Left ventricle myocardium superior (tissue), 1 donor: ENCODE data around the gene ATP7B. TPM values are rescaled to one million over a fixed set of nuclear protein-coding genes. Genes with fewer than 3 reads are reported as not detected.

Experiments used
- ATAC-seq: fragments of 200-7000 bp; cut with Tn5 transposase; one replicate; pipeline ENCODE4 v1.9.1; 2020; ENCODE audit warnings: mild to moderate bottlenecking, moderate library complexity
- DNase-seq: peaks from one replicate; pipeline ENCODE4 v3.0.0-alpha.2; 2020
- intact Hi-C: fragments of 100-400 bp; cut with micrococcal nuclease; formaldehyde crosslinking; loops from one replicate; pipeline ENCODE4 v1.11.0; 2022
- total RNA-seq: library from RNA; stranded (reverse); fragmentation: NEBNext Ultra II Directional; extraction: Animal tissue kit (Norgen Biotek cat#: 25700); gene quantifications from one replicate; pipeline ENCODE4 v1.2.1, GENCODE V29; 2021
- donor health status: DM: no; HTN: yes; CAD: no; lungs with severe emphysema.

The ATP7B gene
- total RNA-seq, 1 donor from 2014 or later, result 4.9 TPM

DNA sequence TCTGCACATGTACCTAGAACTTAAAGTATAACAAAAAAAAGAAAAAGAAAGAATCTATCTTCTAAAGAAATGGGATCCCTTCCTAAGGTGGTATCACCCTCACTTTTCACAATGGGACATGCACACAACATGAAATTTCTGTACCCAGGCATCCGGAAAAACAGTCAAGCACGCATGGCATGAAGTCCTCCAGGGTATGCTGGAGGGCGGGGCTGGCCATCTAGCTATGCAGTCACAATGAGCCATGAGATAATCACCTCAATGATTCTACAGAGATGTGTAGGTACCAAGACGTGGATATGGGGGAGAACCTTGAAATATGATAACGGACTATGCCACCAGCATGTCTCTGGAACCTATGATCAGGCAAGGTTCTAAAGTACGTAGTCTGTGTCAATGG is 79.6 kb downstream of the ATP7B start:
- ATAC-seq, result no peak
- intact Hi-C loops, result no loop called here

DNA sequence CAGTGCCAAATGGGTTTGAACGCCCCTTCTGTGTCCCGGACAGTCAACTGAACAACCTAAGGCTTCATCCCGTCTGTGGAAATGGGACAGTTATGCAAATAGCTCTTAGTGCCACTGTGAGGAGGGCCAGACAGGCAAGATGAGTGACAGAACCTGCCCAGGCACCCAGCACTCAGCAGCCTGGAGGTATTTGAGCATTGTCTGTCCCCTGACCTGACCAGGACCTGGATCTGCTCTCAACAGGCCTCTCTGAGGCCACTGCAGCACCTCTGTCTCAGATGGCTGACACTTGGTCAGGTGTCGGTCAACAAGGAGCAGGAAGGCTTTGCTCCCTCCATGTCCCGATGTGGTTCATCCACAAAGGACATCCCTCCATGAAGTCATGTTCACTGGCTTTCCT is 81.6 kb downstream of the ATP7B start:
- no peak for DNase-seq
- intact Hi-C loops, result no loop called here
- no peak for ATAC-seq

More for the DNA sequence above, 79.6 kb downstream of the ATP7B start:
- DNase-seq, result no peak

DNA sequence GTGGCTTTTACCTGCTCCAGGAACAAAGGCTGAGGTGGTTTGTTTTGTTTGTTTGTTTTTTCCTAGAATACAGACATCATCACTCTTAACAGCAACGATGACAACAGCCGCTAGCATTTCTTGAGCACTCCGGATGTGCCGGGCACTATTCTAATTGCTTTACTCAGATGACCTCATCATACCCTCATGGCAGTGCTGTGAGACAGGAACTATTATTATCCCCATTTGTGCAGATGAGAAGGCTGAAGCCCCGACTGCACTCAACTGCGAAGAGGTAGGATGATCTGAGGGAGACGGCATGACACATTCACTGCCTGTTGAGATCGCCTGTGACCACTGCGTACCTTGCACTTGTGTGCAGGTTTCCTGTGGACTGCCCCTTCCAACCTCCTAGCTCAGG is 83.0 kb downstream of the ATP7B start:
- intact Hi-C loops, result no loop called here
- ATAC-seq (peak; percentile 94), DNase-seq (no peak)

DNA sequence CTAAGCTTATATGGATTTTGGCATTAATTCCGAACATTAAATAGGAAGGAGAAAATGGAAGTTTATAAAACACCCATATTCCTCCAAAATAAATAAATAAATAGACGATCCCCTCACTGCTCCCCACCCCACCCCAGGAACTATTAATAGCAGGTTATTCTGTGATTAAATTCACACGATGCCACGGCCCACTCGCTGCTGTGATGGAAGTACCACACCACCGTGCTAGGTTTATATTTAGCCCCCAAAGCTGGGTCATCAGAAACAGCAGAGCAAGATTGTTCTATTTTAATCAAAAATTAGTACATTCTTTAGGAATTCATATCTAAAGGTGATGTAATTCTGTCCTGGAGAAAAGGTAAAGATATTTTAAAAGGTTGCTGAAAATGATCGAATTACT is 84.1 kb downstream of the ATP7B start:
- intact Hi-C loops, result no loop called here
- peak; percentile 25 for ATAC-seq
- DNase-seq, result no peak

DNA sequence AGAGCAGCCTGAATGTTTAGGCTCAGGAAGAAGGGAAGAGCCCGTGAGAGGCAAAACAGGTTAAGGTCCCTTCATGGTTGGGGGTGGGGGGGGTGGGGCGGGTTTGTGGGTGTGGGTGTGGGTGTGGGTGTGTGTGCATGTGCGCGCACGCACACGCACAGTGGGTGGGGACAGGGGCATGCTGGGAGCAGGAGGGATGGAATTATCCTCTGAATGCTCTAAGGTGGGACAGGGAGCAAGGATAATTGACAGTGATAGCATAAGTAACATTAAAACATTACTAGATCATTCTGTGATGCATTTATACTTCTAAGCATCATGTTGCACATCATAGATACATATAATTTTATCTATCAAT is 84.7 kb downstream of the ATP7B start:
- intact Hi-C loops, result no loop called here
- no peak for ATAC-seq
- no peak for DNase-seq

DNA sequence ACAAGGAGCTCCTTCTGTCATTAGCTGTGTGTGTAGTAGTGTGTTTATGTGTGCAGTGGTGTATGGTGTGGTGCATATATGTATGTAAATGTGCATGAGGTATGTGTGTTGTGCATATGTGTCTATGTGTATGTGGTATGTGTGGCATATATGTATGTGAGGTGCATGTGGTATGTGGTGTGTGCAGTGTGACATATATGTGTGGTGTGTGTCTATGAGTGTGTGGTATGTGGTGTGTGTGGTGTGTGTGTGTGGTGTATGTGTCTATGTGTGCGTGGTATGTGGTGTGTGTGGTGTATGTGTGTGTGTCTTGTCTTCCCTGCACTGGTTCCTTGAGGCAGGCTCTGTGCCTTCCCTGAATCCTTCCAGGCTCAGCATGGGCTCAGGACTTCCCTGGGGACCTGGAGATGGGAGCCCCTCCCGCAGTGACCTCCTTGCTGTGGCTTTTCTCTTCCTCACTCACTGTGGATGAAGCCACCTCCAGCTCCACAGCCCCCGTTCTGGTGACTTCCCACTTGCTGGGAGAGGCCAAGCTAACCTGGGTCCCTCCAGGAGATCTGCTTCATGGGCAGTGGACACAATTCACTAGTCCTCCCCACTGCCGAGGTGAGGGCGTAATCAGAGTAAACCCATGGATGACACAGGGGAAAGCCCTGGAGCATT is 85.3 kb downstream of the ATP7B start:
- ATAC-seq (no peak), DNase-seq (no peak)
- intact Hi-C loops, result no loop called here

DNA sequence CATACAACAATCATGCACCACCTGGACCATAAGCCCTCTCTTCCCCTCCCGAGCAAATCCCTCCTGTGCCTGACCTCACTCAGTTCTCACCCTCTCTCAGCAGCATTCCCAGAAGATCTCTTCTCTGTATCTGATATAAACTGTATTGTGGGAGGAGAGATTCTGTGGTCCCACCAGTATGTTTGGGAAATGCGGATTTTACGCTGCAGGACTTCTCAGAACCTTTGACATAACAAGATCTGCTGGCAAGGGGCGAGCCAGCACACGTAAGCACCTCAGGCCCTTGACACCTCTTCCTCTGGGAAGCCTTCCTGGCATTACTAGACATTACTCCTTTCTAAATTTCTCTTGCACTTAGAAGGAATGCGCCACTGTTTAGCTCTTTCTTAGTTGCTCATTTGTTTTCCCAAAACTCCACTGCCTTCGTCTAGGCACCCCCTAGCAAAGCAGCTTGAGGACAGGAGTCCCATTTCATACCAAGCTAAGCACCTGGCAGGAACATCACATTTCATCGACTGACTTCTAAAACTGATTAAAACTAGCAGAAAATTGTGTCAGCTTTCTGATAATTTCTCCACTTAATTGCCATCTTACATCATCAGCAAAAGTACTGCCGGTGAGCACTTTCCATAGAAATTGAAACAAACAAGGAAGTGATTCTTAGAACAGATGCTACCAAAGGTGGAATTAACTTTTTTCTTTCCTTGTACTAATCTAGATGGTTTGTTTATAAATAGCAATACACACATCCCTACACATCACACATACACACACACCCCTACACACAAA is 86.3 kb downstream of the ATP7B start:
- ATAC-seq (no peak), DNase-seq (no peak)
- intact Hi-C loops, result no loop called here

DNA sequence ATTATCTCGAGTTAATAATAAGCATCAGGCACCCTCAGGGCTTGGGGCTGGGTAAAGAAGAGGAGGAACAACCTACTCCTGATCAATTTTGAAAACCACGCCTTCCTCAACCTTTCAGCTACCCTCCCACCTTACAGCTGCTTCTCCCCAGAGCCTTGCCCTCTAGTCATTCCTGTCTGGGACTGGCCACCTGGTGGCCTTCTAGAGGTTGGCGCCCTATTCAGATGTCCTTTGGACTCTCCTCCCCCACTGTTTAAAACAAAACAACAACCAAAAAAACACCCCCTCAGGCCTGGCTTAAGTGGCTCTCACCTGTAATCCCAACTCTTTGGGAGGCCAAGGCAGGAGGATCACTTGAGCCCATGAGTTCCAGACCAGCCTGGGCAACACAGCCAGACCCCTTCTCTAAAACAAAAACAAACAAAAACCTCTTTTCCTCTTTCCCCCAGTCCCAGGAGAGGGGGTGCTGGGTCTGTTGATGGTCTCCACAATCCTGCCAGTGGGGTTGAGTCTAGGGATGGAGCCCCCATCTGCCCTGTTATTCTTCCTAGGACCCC is 87.2 kb downstream of the ATP7B start:
- no peak for ATAC-seq
- intact Hi-C loops, result no loop called here
- no peak for DNase-seq

DNA sequence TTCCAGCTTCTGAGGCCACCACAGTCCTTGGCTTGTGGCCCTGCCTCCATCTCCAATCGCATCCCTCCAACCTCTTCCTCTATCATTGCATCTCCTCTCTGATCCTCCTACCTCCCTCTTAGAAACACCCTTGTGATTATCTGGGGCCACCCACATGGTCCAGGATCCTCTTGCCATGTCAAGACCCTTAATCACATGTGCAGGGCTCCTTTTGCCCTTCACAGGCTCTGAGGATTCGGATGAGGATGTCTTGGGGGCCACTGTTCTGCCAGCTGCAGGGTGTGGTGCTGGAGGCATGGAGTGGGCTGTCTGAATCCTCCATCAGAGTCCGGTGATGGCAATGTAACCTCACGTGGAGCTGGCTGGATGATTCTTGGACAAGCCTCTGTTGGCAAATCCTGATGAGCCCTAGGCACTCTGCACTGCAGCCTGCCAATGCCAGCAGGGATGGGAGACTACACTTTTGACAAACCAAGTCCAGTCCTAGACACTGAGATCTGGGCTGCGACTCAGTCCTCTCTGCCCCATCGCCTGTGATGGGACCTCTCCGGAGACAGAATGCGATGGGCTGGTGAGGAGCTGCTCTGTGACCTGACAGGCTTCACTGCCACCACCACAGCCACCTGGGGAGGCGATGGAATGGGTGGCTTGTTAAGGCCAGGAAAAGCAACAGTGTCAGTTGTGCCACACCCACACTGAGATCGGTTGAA is 88.3 kb downstream of the ATP7B start:
- intact Hi-C loops, result no loop called here
- DNase-seq (no peak), ATAC-seq (no peak)

DNA sequence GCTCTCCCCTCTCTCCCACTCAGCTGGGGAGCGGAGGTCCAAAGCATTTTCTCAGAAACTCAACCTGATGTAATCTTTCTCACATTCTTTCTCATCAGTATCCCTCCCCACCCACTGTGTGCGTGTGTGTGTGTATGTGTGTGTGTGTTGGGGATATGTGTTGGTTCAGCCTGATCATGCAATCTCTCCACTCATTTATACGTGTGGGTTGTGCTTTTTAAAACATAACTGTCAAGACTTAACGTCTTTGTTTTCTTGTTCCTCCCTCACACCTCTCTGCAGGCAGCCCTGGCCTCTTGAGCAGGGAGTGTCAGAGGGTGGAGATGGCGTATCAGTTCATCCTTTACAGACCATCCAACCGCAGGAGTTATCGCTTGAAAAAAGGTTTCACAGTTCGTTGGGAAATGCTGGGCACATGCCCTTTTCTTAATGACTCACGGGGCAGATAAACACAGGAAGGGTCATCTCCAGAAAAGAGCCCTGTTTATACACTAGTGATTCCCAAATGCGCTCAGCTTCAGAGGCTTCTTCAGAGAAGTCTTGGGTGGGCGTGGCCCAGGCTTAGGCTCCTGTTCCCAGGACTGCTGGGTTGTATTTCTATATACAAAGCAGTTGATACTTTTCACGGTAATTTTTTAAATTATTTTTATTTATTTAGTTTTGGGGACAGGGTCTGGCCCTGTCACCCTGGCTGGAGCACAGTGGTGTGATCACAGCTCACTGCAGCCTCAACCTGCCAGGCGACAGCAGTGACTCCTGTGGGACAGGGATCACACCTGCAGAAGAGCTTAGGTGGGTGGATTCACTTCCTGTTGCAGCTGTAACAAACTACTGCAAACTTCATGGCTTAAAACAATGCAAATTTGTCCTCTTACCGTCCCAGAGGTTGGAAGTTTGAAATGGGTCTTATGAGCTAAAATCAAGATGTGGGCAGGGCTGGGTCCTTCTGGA is 89.2 kb downstream of the ATP7B start:
- DNase-seq, result no peak
- no peak for ATAC-seq
- intact Hi-C loops, result no loop called here

DNA sequence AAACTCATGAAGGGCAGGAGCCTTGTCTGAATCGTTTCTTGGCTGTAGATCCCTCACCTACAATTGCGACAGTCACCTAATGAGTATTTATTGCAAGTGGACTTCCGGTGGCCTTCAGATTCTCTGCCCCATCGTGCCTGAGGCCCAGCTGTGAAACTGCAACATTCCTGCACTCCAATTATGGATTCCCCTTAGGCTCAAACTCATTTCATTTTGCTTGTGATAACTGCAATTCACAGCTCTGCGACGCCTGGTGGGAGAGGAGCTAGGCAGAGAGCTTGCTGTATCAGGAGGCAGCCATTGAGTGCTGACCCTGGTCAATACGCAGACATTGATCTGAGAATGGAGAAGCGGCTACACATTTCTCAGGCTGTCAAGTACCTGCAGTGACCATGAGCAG is 90.5 kb downstream of the ATP7B start:
- no peak for DNase-seq
- no peak for ATAC-seq
- intact Hi-C loops, result no loop called here

DNA sequence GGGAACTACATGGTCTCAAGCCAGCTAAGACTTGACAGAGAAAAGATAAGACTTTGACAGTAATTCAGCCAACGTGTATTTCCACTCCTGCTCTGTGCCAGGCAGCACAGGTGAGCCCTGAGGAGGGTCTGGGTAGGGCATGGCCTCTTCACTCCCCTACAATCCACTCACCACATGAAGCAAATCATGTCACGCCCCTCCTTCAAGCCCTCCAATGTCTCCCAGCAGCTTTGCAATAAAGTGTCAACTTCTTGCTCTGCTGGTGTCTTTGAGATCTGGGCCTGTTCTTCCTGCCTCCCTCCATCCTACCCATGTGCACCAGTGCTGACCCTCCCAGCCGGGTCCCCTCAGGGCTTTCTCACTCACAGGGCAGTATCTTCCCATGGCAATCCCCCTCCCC is 91.0 kb downstream of the ATP7B start:
- intact Hi-C loops, result no loop called here
- DNase-seq (no peak), ATAC-seq (no peak)

DNA sequence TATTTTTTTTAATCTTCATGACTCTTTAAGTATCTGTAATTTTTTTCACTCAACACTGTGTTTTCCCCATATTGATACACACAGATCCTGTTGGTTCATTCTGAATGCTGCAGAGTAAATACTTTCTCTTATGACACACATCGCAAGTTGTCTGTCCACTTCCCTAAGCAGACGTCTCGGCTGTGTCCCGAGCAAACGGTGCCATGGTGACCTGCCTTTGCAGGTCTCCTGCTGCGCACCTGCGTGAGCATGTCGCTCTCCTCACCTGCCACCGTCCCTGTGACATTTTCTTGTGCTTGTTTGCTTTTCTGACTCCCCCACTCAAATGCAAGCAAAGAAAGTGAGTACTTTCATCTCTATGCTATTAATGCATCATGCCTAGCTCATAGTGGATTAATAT is 91.7 kb downstream of the ATP7B start:
- ATAC-seq (no peak), DNase-seq (no peak)
- intact Hi-C loops, result no loop called here

DNA sequence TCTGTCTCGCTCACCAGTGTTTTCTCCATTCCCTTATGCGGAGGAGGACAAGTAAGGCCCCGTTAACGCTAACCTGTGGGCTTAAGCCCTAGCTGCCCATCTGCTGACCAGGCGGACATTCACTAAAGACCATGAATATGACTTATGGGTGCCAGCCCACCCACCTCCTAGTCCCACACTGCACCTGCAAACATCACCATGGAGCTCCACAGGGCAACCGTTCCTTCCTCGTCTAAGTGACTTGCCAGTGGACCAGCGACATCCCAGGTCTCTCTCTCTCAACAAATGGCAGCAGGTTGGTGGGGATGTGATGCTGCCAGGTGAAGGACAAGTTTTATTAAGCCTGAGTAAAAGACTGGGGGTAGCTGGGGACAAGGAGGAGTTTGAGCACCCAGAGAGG is 94.3 kb downstream of the ATP7B start:
- intact Hi-C loops, result no loop called here
- ATAC-seq, result no peak
- DNase-seq, result no peak

DNA sequence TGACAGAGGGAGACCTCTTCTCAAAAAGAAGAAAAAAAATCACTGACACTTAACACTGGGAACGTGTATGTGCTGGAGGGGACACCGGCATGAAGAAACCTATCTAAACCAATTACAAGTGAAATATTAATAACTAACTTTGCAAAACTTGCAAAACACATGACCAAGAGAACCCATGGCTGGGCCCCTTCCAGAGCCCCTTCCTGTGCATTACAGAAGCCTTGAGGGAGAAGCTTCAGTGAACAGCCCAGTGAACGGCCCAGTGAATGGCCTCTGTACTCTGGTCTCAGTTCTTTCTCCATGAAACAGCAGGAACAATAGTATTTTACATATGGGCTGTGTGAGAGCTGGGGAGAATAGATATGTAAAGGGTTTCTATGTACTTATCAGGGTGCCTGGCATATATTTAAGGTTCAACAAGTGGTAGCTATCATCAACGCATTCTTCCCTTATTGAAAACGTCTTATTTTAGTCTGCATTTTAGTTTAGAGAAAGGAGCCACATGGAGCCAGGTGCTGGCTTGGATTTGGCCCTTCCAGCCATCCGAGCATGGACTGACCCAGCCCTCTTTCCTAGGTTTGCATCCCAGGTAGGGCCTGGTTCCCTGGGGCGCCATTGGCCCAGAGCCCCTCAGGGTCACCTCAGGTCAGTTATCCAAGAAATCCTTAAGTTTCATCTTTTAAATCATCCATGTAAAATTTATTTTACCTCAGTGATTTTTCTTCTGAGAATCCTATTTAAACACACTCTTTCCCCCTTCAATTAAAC is 95.0 kb downstream of the ATP7B start:
- no peak for ATAC-seq
- DNase-seq, result no peak
- intact Hi-C loops, result no loop called here

DNA sequence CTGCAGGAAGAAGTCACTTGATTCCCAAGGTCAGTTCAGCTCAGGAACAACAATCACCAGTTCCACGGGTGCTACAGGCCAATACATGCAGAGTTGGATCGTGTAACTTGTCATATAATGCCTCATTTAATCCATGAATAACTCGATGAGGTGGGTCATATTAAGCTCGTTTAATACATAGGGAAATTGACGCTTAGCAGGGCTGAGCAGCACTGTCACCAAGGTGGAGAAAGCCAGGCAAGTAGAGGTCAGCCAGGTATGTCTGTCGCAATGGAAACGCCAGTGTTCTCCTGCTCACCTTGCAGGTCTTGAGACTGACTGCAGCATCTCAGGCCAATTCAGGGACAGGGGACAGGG is 97.1 kb downstream of the ATP7B start:
- ATAC-seq (no peak), DNase-seq (no peak)
- intact Hi-C loops, result no loop called here

DNA sequence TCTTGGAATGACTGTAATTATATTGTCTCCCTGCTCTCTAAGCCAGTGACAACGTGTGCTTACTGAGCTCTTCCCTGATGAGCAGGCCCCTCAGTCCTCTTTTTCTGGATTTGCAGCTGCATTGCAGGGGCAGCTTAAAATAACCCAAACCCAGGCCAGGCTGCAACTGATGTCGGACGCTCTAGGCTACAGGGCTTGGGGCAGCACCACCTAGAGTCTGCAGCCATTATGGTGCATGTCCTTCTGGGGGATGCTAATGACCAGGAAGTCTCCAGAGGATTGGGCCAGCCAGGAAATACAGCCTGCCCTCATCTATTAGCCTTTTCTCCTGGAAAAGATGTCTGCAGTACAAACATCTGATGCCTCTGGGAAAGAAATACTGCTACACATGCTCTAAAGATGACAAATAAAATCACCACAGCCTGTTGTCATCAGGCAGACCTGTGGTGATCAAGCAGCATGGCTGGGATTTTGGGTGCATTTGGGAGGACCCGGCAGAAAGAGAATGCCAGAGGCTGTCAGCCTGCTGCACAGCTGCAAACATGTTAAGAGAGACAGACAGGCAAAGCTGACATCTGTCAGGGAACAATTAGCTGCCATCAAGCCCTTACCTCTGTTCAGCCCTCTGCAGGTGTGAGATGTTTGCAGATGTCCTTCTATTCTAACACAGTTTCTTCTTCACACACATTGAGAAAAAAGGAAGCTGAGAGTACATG is 97.7 kb downstream of the ATP7B start:
- DNase-seq, result no peak
- peak; percentile 30 for ATAC-seq
- intact Hi-C loops, result no loop called here
